ENCODE results near the gene MXRA8. TPM values are rescaled to one million over a fixed set of nuclear protein-coding genes. Genes with fewer than 3 reads are reported as not detected.

Gene MXRA8
- total RNA-seq, 2 experiments from 2014 or later, result 1.6 to 2.9 TPM

DNA sequence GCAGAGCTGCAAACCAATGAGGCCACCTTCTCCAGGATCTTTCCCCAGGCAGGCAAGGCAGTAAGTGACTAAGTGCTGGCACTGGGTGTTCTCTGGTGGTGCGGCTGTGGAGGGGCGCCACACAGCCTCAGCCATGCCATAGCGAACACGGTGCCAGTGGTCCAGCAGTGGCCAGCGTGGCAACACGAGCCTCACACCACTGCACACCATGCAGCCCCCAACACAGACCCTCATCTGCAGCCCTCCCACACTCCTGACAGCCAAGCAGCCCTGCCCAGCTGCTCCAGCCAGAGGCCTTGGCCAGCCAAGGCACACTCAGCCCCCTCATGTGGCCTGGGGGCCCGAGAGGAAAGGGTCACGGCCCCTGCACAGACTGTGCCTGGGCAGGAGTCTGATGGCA, 36.9 kb downstream of the MXRA8 start:
- H3K27ac ChIP-seq (ENCODE audit: low read depth in 1 of 2, low read length in 2 of 2), result no peak overlapping the region
- H3K27me3 ChIP-seq (ENCODE audit: control insufficient read depth in 1 of 2, insufficient read depth in 2 of 2, low read length in 2 of 2), result no peaks in the 10 kb centered on the region
- ChIA-PET POLR2A (no interaction called here), CTCF (no interaction called here)
- Mint-ChIP-seq H3K36me3 (ENCODE audit: low read depth) (peaks cover 32% of the 10 kb centered on the region), H3K27me3 (no peaks in the 10 kb centered on the region), H3K4me1 (ENCODE audit: low read depth) (peaks cover 28% of the 10 kb centered on the region), H3K27ac (peak overlapping the region; percentile 36), H3K4me3 (peak overlapping the region; percentile 56), H3K9me3 (no peaks in the 10 kb centered on the region)
- no peak overlapping the region for H3K4me3 ChIP-seq (ENCODE audit: low read length)
- no peak for ATAC-seq (ENCODE audit: poor library complexity)
- peaks cover 0 to 4% of the 10 kb centered on the region in 2 experiments for H3K9me3 ChIP-seq (ENCODE audit: control insufficient read depth in 1 of 2, insufficient read depth in 1 of 2, low read length in 2 of 2)
- H3K36me3 ChIP-seq (ENCODE audit: insufficient read depth, low read length), result peaks cover 42% of the 10 kb centered on the region
- DNase-seq, result no peak
- TF ChIP-seq, protein P1, sequence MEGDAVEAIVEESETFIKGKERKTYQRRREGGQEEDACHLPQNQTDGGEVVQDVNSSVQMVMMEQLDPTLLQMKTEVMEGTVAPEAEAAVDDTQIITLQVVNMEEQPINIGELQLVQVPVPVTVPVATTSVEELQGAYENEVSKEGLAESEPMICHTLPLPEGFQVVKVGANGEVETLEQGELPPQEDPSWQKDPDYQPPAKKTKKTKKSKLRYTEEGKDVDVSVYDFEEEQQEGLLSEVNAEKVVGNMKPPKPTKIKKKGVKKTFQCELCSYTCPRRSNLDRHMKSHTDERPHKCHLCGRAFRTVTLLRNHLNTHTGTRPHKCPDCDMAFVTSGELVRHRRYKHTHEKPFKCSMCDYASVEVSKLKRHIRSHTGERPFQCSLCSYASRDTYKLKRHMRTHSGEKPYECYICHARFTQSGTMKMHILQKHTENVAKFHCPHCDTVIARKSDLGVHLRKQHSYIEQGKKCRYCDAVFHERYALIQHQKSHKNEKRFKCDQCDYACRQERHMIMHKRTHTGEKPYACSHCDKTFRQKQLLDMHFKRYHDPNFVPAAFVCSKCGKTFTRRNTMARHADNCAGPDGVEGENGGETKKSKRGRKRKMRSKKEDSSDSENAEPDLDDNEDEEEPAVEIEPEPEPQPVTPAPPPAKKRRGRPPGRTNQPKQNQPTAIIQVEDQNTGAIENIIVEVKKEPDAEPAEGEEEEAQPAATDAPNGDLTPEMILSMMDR (IDR thresholded peaks at IDR 0.05), result no peak
- H3K4me1 ChIP-seq (ENCODE audit: insufficient read depth, low read length), result peaks cover 50% of the 10 kb centered on the region
- intact Hi-C loops (cut with DNase I, micrococcal nuclease), result no loop called here

DNA sequence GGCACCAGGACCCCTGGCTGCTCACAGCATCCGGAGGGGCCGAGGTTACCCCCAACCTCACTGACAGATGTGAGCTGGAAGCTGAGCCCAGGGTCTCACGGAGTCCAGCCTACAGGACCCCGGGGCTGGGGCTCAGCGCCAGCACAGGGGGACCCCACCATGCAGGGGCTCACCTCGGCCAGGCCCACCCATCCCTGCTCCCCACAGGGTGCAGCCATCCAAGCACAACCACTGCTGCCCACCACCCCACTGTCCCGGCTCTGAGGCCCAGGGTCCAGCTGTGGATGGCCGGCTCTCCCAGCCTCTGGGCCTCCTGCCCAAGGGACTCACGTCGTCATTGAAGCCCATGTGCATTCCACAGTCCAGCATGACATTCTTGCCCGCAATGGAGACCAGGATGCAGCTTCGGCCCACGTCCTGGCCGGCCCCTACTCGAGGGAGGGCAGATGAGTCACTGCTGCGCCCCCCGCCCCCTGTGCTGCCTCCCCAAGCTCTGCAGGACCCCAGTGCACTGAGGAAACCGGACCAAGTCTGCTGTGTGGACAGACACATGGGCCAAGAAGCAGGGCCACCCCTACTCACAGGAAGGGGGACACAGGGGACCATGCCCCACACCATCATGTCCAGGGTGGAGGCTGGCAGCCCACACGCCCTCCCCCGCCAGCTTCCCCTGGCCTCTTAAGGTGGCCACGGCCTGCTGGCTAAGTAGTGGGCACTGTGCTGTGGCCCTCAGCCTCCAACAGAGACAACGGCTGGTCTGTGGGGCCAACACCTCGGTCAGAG, 37.5 kb downstream of the MXRA8 start:
- Mint-ChIP-seq H3K4me3 (peak overlapping the region; percentile 56), H3K36me3 (ENCODE audit: low read depth) (peaks cover 26% of the 10 kb centered on the region), H3K4me1 (ENCODE audit: low read depth) (peaks cover 23% of the 10 kb centered on the region), H3K27me3 (no peaks in the 10 kb centered on the region), H3K27ac (peak overlapping the region; percentile 36), H3K9me3 (no peaks in the 10 kb centered on the region)
- Histone ChIP-seq H3K9me3 (ENCODE audit: control insufficient read depth in 1 of 2, insufficient read depth in 1 of 2, low read length in 2 of 2) (peaks cover 0 to 4% of the 10 kb centered on the region in 2 experiments), H3K36me3 (ENCODE audit: insufficient read depth, low read length) (peaks cover 44% of the 10 kb centered on the region), H3K27ac (ENCODE audit: low read depth in 1 of 2, low read length in 2 of 2) (peak overlapping the region in 1 of 2 donors; percentile 21), H3K27me3 (ENCODE audit: control insufficient read depth in 1 of 2, insufficient read depth in 2 of 2, low read length in 2 of 2) (no peaks in the 10 kb centered on the region), H3K4me1 (ENCODE audit: insufficient read depth, low read length) (peaks cover 44% of the 10 kb centered on the region), H3K4me3 (ENCODE audit: low read length) (no peak overlapping the region)
- no peak for DNase-seq
- CTCF ChIA-PET, result no interaction called here
- TF ChIP-seq, protein P1 (IDR thresholded peaks at IDR 0.05), result no peak
- intact Hi-C loops (cut with DNase I, micrococcal nuclease), result no loop called here
- ATAC-seq (ENCODE audit: poor library complexity), result no peak
- POLR2A ChIA-PET, result no interaction called here

DNA sequence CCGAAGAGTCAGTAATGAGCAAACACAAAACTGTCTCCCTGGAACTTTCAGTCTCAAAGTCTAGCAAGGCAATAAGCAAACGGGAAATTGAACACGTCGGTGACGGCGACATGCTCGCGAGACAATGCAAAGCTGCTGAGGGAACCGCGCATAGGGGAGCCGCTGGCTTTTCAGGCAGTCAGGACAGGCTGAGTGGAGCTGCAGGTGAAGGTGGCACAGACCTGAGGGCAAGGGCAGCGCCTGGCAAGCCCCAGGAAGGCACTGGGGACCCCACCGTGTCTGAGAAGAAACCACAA, 38.8 kb downstream of the MXRA8 start:
- TF ChIP-seq, protein P1 (IDR thresholded peaks at IDR 0.05), result no peak
- Histone ChIP-seq H3K36me3 (ENCODE audit: insufficient read depth, low read length) (peaks cover 53% of the 10 kb centered on the region), H3K27ac (ENCODE audit: low read depth in 1 of 2, low read length in 2 of 2) (no peak overlapping the region), H3K4me1 (ENCODE audit: insufficient read depth, low read length) (peaks cover 40% of the 10 kb centered on the region), H3K9me3 (ENCODE audit: control insufficient read depth in 1 of 2, insufficient read depth in 1 of 2, low read length in 2 of 2) (peaks cover 0 to 4% of the 10 kb centered on the region in 2 experiments), H3K4me3 (ENCODE audit: low read length) (no peak overlapping the region), H3K27me3 (ENCODE audit: control insufficient read depth in 1 of 2, insufficient read depth in 2 of 2, low read length in 2 of 2) (no peaks in the 10 kb centered on the region)
- peaks cover 15% of the 10 kb centered on the region for H3K4me1 Mint-ChIP-seq (ENCODE audit: low read depth)
- ATAC-seq (ENCODE audit: poor library complexity) (no peak), DNase-seq (no peak)
- POLR2A ChIA-PET, result no interaction called here
- CTCF ChIA-PET, result no interaction called here
- H3K27ac Mint-ChIP-seq, result peak overlapping the region; percentile 39
- intact Hi-C loops (cut with DNase I, micrococcal nuclease), result no loop called here
- H3K36me3 Mint-ChIP-seq (ENCODE audit: low read depth), result peaks cover 32% of the 10 kb centered on the region
- no peaks in the 10 kb centered on the region for H3K9me3 Mint-ChIP-seq
- H3K27me3 Mint-ChIP-seq, result no peaks in the 10 kb centered on the region
- H3K4me3 Mint-ChIP-seq, result peak overlapping the region; percentile 51
